GM03348 (cell line): ENCODE data around the gene LYSMD1.
"Not testable (repeated sequence)": the region's sequence is repeated elsewhere in the genome, so short reads cannot be mapped to it uniquely, and the experiment has no call there.

Source experiments
- DNase-seq: peaks from one replicate; pipeline ENCODE4 v3.0.0; 2012; ENCODE audit warnings: low spot score

The LYSMD1 gene, protein sequence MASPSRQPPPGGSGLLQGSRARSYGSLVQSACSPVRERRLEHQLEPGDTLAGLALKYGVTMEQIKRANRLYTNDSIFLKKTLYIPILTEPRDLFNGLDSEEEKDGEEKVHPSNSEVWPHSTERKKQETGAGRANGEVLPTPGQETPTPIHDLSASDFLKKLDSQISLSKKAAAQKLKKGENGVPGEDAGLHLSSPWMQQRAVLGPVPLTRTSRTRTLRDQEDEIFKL

DNA sequence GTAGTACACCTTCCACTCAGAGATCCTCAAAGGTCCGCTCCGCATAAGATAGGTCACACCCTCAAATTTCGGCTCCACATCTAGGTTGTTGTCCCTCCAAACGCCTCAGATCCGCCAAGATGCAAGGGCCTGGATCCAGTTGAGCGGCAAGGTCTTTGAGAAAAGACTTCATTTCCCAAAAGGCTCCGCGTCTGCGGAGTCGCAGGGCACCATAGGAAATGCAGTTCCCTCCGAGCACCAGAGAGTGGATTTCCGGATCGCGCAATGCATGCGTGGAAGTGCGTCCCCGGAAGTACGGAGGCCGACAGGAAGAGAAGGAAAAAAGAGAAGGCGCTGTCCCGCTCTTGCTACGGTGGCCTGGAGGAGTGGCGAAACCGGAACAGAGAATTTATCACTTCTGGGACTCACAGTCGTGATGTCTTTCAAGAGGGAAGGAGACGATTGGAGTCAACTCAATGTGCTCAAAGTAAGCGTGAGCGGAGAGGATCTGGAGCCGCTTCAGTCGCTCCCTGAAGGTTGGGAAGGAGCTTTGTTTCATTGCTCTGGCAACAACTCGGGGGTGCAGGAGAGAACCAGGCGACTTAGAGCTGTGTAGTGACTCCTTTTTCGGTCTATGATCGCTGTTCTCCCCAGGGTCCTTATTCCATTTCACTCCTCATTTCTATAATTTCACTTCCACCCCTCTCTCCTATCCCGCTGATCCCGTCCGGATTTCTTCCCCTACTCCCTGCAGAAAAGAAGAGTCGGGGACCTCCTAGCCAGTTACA lies at the start of gene LYSMD1, which contains the start of gene SCNM1:
Gene LYSMD1 (minus strand): TSS at position 165 of the 767 bp plus-strand sequence. CDS start 644 bp downstream, outside the sequence.
Gene SCNM1 (plus strand): TSS at position 407 of the 767 bp plus-strand sequence. CDS start 9 bp downstream, at position 416.
- DNase-seq, result peak; percentile 95

- no peak for DNase-seq
Observed at GRCh38 chr1:151213560-151213959, 47.9 kb upstream of the LYSMD1 start.

DNA sequence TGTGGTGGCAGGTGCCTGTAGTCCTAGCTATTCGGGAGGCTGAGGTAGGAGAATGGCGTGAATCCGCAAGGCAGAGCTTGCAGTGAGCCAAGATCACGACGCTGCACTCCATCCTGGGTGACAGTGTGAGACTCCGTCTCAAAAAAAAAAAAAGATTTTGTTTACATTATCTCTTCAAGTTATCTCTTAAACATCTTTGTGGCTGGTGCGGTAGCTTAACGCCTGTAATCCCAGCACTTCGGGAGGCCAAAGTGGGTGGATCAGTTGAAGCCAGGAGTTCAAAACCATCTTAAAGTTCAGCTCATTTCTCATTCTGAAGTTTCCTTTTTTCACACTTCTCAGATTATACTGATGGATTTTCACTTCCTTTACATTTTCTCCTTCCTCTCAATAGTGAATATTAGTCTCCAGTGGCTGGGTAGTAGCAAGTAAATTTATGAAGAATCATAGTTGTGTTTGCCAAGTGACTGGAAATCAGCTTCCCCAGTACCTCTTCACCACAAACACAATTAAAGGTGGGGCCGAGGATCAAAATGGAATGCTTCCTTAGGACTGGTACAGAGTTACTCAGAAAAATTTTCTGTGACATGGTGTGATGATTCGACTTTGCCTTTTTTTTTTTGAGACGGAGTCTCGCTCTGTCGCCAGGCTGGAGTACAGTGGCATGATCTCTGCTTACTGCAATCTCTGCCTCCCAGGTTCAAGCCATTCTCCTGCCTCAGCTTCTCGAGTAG lies 46.4 kb upstream of the LYSMD1 start:
- DNase-seq, result no peak

- DNase-seq, result peak; percentile 20
Observed at GRCh38 chr1:151210830-151211229, 45.1 kb upstream of the LYSMD1 start.

DNA sequence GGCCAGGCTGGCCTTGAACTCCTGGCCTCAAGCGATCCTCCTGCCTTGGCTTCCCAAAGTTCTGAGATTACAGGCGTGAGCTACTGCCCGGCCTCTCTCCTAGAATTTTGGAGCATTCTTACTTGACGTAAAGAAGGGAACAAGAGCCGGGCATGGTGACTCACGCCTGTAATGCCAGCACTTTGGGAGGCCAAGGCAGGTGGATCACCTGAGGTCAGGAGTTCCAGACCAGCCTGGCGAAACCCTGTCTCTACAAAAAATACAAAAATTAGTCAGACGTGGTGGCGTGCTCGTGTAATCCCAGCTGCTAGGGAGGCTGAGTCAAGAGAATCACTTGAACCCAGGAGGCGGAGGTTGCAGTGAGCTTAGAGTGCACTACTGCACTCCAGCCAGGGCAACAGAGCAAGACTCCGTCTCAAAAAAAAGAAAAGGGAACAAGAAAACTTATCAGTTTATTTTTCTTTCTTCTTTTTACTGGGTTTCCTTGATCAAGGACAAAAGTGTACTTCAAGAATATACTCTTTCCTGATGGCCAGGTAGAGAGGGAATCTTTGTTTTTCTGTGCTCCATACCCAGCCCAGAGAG lies 39.8 kb upstream of the LYSMD1 start:
- not testable (repeated sequence) for DNase-seq

DNA sequence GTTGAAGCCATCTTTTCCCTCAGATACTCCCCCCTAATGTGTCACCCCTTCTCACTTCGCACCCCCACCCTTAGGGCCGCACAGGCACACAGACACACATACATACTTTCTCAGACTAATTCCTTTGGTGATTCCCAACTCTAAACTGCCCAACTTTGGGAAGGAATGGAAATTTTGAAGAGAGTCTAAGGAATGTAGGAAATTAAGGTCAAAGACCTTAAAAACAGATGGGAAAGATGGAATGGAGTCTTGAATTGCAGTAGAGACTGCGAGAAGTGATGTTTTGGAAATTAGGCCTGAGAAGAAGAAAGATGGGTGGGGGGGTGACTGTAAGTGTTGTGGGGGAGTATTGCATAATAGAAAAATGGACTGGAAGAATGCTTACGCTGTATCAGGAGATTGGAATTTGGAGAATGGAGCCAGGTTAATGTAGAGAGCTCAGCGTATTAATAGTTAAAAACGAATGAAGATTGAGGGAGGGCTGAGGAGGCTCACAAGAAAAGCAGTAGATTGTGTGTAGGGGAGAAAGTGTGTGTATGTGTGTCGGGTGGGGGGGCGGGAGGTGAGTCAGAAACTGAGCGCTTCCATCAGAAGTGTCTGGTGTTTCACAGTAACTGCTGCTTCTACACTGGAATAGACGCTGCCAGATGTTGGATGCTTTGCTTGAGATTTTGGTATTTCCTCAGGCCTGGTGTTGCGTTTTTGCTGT lies 34.3 kb upstream of the LYSMD1 start:
- DNase-seq, result peak; percentile 77

- peak; percentile 98 for DNase-seq
Observed at GRCh38 chr1:151198254-151199127, 32.8 kb upstream of the LYSMD1 start, which contains the start of gene PIP5K1A. Gene PIP5K1A (plus strand): TSS chr1:151198552. CDS start chr1:151198997, 445 bp downstream.

DNA sequence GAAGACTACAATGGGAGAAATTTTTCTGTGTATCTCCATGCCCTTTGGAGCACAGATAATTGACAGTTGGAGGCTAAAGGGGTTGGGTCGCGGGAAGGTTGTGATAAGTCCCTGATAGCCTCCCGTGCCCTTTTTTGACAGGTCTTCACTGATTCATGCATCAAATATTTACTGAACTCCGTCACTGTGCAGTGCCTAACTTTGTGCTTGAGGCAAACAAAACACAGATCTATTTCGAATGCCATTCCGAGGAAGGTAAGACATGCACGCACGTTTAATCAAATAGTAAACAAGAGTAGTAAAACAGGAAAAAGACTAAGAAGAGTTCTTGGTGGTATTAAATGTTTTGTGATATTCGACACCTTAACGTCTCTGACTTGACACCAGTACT lies 32.2 kb upstream of the LYSMD1 start:
- no peak for DNase-seq

- peak; percentile 76 for DNase-seq
Observed at GRCh38 chr1:151196292-151196800, 30.6 kb upstream of the LYSMD1 start.

DNA sequence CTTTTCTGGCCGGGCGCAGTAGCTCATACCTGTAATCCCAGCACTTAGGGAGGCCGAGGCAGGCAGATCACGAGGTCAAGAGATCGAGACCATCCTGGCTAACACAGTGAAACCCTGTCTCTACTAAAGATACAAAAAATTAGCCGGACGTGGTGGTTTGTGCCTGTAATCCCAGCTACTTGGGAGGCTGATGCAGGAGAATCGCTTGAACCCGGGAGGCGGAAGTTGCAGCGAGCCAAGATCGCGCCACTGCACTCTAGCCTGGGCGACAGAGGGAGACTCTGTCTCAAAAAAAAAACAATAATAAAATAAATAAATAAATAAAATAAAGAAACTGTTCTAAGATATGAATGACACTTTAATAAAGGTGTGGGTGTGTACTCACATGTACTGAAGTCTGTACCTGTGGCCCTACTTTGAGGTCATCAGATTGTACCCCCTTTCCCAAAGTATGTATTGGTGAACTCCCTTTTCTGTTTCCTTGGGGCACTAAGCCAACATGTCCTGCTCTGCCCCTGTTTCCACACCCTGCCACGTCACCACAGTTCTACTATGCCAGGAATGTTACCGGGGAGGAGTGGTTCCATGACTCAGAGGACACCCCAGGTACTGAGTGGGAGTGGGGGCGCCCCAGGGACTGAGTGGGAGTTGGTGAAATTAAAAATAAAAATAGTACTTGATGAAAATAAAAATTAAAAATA lies 29.3 kb upstream of the LYSMD1 start:
- peak; percentile 91 for DNase-seq

- no peak for DNase-seq
Observed at GRCh38 chr1:151193856-151194255, 28.2 kb upstream of the LYSMD1 start.

GRCh38 chr1:151193304-151193703 lies 27.6 kb upstream of the LYSMD1 start:
- DNase-seq, result no peak

DNA sequence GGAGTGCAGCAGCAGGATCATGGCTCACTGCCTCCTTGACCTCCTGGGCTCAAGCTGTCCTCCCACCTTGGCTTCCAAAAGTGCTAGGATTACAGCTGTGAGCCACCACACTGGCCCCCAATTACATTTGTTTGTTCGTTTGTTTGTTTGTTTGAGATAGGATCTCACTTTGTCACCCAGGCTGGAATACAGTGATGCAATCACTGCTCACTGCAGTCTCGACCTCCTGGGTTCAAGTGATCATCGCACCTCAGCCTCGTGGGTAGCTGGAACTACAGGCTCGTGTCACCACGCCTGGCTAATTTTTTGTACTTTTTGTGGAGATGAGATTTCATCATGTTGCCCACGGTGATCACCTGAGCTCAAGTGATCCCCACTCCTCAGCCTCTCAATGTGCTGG lies 26.3 kb upstream of the LYSMD1 start:
- no peak for DNase-seq

- DNase-seq, result peak; percentile 92
Observed at GRCh38 chr1:151189637-151190445, 24.1 kb upstream of the LYSMD1 start, which contains the start of gene VPS72. Gene VPS72 (minus strand): TSS chr1:151190197. CDS start chr1:151190121, 76 bp downstream.

GRCh38 chr1:151188667-151189066 lies 23.0 kb upstream of the LYSMD1 start:
- DNase-seq, result not testable (repeated sequence)

DNA sequence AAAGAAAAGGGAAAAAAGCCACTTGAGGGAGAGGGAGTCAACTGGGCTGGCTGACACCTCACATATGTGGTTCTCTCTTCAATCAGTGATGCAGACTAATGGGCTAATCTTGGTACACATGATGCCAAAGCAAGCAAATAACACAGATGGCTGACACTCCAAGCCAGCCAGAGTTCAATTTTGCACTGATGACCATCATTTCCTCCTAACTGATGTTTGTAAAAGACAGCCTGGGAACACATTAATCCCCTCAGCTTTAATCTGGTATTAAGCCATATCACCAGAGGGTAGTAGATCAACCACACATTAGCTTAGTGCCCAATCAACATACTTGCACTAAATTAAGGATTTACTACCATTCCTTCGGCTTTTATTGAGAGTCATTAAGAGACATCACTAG lies 21.5 kb upstream of the LYSMD1 start:
- DNase-seq, result no peak

DNA sequence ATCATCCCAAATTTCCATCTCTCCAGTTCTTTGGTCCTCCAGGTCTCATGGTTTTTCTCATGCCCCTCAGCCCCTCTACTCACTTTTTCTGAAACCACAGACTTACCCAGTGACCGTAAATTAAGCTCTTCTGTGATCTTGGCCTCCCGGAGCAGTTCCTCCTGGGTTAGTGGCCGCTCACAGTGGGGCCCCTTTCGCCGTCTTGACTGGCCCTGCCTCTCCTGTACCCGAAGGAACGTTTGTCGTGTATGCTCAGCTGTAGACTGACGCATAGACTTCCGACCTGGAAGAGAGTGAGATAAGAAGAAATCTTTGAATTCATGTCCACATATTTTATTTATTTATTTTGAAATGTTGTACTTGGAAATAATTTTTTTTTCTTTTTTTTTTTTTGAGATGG lies 18.5 kb upstream of the LYSMD1 start:
- no peak for DNase-seq

DNA sequence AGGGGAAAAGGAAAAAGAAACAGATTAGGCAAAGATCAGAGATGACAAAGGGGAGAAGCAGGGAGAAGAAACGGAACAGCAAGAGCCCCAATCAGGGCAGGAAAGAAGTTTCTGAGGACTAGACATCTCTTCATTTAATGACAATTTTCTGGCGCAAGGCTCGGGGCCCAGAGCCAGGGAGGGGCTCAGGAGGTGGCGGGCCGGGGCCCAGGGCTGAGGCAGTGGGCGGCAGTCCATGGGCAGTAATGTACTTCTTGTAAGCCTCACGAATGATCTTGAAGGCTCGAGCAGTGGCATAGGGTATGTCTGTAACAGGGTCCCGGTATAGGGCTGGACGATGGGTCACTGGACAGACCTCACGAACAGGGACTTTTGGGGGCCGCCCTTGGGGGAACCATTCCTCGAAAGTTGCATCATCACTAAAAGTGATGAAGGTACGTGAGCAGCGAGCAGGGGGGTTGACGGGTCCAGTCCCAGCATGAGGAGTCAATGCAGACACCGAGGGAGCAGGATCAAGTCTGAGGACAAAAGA lies 10.9 kb upstream of the LYSMD1 start:
- DNase-seq, result no peak
